Colon (tissue), 2 donors: ENCODE results near the gene LRRFIP1.

Source experiments
- FAIRE-seq: peaks from 2 replicates; lab custom pipeline; 2012; peaks lifted over from hg19 to GRCh38; lab: Jason Lieb, UNC
- donor health status: control.
- donor health status: control.

The LRRFIP1 gene

GRCh38 chr2:237726401-237726830, 99.0 kb downstream of the LRRFIP1 start:
- no peak for FAIRE-seq

- no peak for FAIRE-seq
Observed at GRCh38 chr2:237727363-237727762, 100.0 kb downstream of the LRRFIP1 start.

- FAIRE-seq, result no peak
Observed at GRCh38 chr2:237729681-237730475, 102.5 kb downstream of the LRRFIP1 start.

- no peak for FAIRE-seq
Observed at GRCh38 chr2:237731663-237732062, 104.3 kb downstream of the LRRFIP1 start.

- no peak for FAIRE-seq
Observed at GRCh38 chr2:237732070-237732469, 104.7 kb downstream of the LRRFIP1 start.

- no peak for FAIRE-seq
Observed at GRCh38 chr2:237732790-237733381, 105.5 kb downstream of the LRRFIP1 start.

- no peak for FAIRE-seq
Observed at GRCh38 chr2:237733677-237734300, 106.4 kb downstream of the LRRFIP1 start.

GRCh38 chr2:237734905-237735623, 107.7 kb downstream of the LRRFIP1 start:
- FAIRE-seq, result no peak

- FAIRE-seq, result no peak
Observed at GRCh38 chr2:237735798-237736197, 108.4 kb downstream of the LRRFIP1 start.

GRCh38 chr2:237736783-237737182, 109.4 kb downstream of the LRRFIP1 start:
- no peak for FAIRE-seq

- no peak for FAIRE-seq
Observed at GRCh38 chr2:237737196-237737865, 109.9 kb downstream of the LRRFIP1 start.

GRCh38 chr2:237738255-237738654, 110.9 kb downstream of the LRRFIP1 start:
- FAIRE-seq, result no peak

GRCh38 chr2:237739101-237739500, 111.7 kb downstream of the LRRFIP1 start:
- no peak for FAIRE-seq

- no peak for FAIRE-seq
Observed at GRCh38 chr2:237742191-237742590, 114.8 kb downstream of the LRRFIP1 start.

GRCh38 chr2:237742614-237743013, 115.2 kb downstream of the LRRFIP1 start:
- no peak for FAIRE-seq

- FAIRE-seq, result no peak
Observed at GRCh38 chr2:237743024-237743423, 115.6 kb downstream of the LRRFIP1 start.

- no peak for FAIRE-seq
Observed at GRCh38 chr2:237743561-237744269, 116.3 kb downstream of the LRRFIP1 start.

GRCh38 chr2:237744270-237744612, 116.9 kb downstream of the LRRFIP1 start:
- no peak for FAIRE-seq

- no peak for FAIRE-seq
Observed at GRCh38 chr2:237744613-237745249, 117.3 kb downstream of the LRRFIP1 start.

- FAIRE-seq, result no peak
Observed at GRCh38 chr2:237745250-237745613, 117.8 kb downstream of the LRRFIP1 start.
